GM04504 (cell line): Measurements from ENCODE around the gene LRCH3.
"Not testable (repeated sequence)": the region's sequence is repeated elsewhere in the genome, so short reads cannot be mapped to it uniquely, and the experiment has no call there.

Experiments
- DNase-seq: peaks from one replicate; pipeline ENCODE4 v3.0.0-alpha.2; 2012; ENCODE audit warnings: low read depth

LRCH3 gene

GRCh38 chr3:197883541-197883940 lies 92.5 kb downstream of the LRCH3 start:
- DNase-seq = no peak

- DNase-seq = not testable (repeated sequence)
Observed at GRCh38 chr3:197884330-197884729, 93.3 kb downstream of the LRCH3 start.

- not testable (repeated sequence) for DNase-seq
Observed at GRCh38 chr3:197886052-197886451, 95.0 kb downstream of the LRCH3 start.

- DNase-seq = not testable (repeated sequence)
Observed at GRCh38 chr3:197887430-197888053, 96.5 kb downstream of the LRCH3 start.

- no peak for DNase-seq
Observed at GRCh38 chr3:197888511-197888910, 97.5 kb downstream of the LRCH3 start.

- no peak for DNase-seq
Observed at GRCh38 chr3:197889204-197889930, 98.3 kb downstream of the LRCH3 start.

- DNase-seq = no peak
Observed at GRCh38 chr3:197890693-197891092, 99.6 kb downstream of the LRCH3 start.

- DNase-seq = no peak
Observed at GRCh38 chr3:197892162-197892561, 101.1 kb downstream of the LRCH3 start.

- DNase-seq = no peak
Observed at GRCh38 chr3:197896421-197896820, 105.4 kb downstream of the LRCH3 start.

GRCh38 chr3:197899833-197900478 lies 108.9 kb downstream of the LRCH3 start:
- DNase-seq = no peak

- DNase-seq = no peak
Observed at GRCh38 chr3:197901626-197902025, 110.6 kb downstream of the LRCH3 start.

GRCh38 chr3:197906023-197906849 lies 115.2 kb downstream of the LRCH3 start:
- DNase-seq = peak; percentile 92

GRCh38 chr3:197906850-197907187 lies 115.8 kb downstream of the LRCH3 start:
- DNase-seq = no peak

- no peak for DNase-seq
Observed at GRCh38 chr3:197907196-197907595, 116.1 kb downstream of the LRCH3 start.

- DNase-seq = peak; percentile 31
Observed at GRCh38 chr3:197908550-197908949, 117.5 kb downstream of the LRCH3 start.

- no peak for DNase-seq
Observed at GRCh38 chr3:197908957-197909701, 118.1 kb downstream of the LRCH3 start.

GRCh38 chr3:197912741-197913476 lies 121.9 kb downstream of the LRCH3 start:
- DNase-seq = no peak

GRCh38 chr3:197913641-197914380 lies 122.8 kb downstream of the LRCH3 start:
- no peak for DNase-seq

- not testable (repeated sequence) for DNase-seq
Observed at GRCh38 chr3:197921429-197922275, 130.6 kb downstream of the LRCH3 start.
